Measurements from ENCODE around the gene CD200.
"Not testable (repeated sequence)": the region's sequence is repeated elsewhere in the genome, so short reads cannot be mapped to it uniquely, and the experiment has no call there.

CD200 gene

DNA sequence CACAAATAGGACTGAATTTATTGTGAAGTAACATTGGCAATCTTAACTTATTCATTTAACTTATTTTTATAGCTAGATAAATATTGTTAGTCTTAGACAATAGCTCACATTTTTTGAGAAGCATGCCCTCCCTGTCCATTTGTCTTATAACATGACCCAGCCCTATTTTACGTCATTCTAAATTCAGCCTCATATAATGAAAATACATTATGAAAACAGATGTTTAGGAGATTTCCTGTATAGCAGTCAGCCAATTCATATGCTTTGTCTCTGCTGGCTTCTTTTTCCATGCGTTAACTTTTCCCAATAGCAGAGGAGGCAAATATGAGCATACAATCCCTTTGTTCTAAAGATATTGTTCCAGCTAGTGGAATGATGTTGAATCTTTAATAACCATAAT is 29.3 kb downstream of the CD200 start:
- Mint-ChIP-seq H3K9me3 (no peaks in the 10 kb centered on the region), H3K36me3 (ENCODE audit: low read depth) (peaks cover 73% of the 10 kb centered on the region), H3K27ac (no peak overlapping the region), H3K27me3 (no peaks in the 10 kb centered on the region), H3K4me3 (no peak overlapping the region), H3K4me1 (ENCODE audit: low read depth) (peaks cover 53% of the 10 kb centered on the region)
- DNase-seq, result no peak

- Mint-ChIP-seq H3K27me3 (no peaks in the 10 kb centered on the region), H3K4me1 (ENCODE audit: low read depth) (peaks cover 34% of the 10 kb centered on the region)
Observed at GRCh38 chr3:112364291-112364690, 31.3 kb downstream of the CD200 start.

GRCh38 chr3:112365035-112365434 is 32.1 kb downstream of the CD200 start:
- H3K27me3 Mint-ChIP-seq, result no peaks in the 10 kb centered on the region
- H3K27ac Mint-ChIP-seq, result peak overlapping the region; percentile 45
- no peak overlapping the region for H3K4me3 Mint-ChIP-seq
- peaks cover 63% of the 10 kb centered on the region for H3K36me3 Mint-ChIP-seq (ENCODE audit: low read depth)
- peaks cover 34% of the 10 kb centered on the region for H3K4me1 Mint-ChIP-seq (ENCODE audit: low read depth)
- no peaks in the 10 kb centered on the region for H3K9me3 Mint-ChIP-seq
- no peak for DNase-seq

More at GRCh38 chr3:112364291-112364690, 31.3 kb downstream of the CD200 start:
- DNase-seq, result no peak
- Mint-ChIP-seq H3K4me3 (no peak overlapping the region), H3K9me3 (no peaks in the 10 kb centered on the region), H3K36me3 (ENCODE audit: low read depth) (peaks cover 67% of the 10 kb centered on the region), H3K27ac (peak overlapping the region; percentile 45)

DNA sequence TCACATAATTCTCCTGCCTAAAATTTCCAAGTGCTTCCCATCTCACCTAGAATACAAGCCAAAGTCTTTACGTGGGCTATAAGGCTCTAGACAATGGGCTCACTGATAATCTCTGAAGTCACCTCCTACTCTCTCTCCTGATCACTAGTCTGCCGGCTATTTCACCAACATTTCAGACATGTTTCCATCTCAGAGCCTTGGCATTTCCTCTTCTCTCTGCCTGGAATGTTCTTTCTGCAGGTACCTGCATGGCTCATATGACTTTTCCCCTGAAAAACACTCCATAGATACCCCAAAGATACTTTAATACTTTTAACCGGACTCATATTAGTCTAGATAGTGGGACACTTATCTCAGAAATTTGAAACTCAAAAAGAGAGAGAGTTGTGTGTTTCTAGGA is 32.7 kb downstream of the CD200 start:
- Mint-ChIP-seq H3K4me1 (ENCODE audit: low read depth) (peaks cover 34% of the 10 kb centered on the region), H3K9me3 (no peaks in the 10 kb centered on the region), H3K36me3 (ENCODE audit: low read depth) (peaks cover 60% of the 10 kb centered on the region), H3K27me3 (no peaks in the 10 kb centered on the region), H3K27ac (peak overlapping the region; percentile 45), H3K4me3 (no peak overlapping the region)
- no peak for DNase-seq

DNA sequence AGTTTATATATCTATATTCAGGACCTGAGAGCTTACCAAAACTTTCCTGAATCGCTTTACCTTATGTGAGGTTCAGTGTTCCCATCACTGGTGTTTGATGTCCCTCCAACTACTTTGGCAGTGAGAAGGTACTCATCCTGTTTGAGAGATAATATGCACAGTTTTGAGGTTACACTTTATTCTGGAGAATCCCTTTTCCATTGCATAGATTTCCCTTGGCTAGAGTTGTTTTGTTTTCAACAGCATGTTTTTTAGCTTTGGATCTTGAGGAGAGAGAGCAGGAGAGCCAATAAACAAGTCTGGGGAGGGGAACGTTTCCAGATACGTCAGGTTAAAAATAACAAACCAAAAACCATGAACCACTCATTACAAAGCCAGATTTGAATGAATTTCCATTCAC is 33.6 kb downstream of the CD200 start:
- Mint-ChIP-seq H3K36me3 (ENCODE audit: low read depth) (peaks cover 51% of the 10 kb centered on the region), H3K27ac (peak overlapping the region; percentile 65)

DNA sequence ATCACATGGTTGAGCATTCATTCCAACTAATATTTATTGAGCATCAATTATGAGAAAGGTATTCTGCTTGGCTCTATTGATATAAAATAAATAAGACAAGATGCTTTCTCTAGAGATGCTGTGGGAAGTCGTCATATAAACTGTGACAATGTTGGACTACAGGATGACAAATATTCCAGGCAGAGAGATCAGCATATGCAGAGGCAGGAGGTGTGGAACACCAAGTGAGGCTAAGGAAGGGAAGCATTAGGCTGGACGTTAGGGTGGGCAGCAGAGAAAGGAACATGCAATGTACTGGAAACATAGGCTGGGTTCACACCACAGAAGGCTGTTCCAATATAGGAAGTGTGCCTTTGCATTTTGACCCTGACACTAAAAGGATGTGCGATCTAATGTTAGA is 38.6 kb downstream of the CD200 start:
- H3K27me3 Mint-ChIP-seq, result no peaks in the 10 kb centered on the region
- H3K4me1 Mint-ChIP-seq (ENCODE audit: low read depth), result peaks cover 27% of the 10 kb centered on the region
- peaks cover 3% of the 10 kb centered on the region for H3K9me3 Mint-ChIP-seq
- H3K27ac Mint-ChIP-seq, result no peak overlapping the region
- peaks cover 20% of the 10 kb centered on the region for H3K36me3 Mint-ChIP-seq (ENCODE audit: low read depth)
- no peak for DNase-seq
- no peak overlapping the region for H3K4me3 Mint-ChIP-seq

More for the DNA sequence above, 33.6 kb downstream of the CD200 start:
- peaks cover 34% of the 10 kb centered on the region for H3K4me1 Mint-ChIP-seq (ENCODE audit: low read depth)
- DNase-seq, result no peak
- H3K9me3 Mint-ChIP-seq, result no peaks in the 10 kb centered on the region
- H3K4me3 Mint-ChIP-seq, result no peak overlapping the region
- no peaks in the 10 kb centered on the region for H3K27me3 Mint-ChIP-seq

DNA sequence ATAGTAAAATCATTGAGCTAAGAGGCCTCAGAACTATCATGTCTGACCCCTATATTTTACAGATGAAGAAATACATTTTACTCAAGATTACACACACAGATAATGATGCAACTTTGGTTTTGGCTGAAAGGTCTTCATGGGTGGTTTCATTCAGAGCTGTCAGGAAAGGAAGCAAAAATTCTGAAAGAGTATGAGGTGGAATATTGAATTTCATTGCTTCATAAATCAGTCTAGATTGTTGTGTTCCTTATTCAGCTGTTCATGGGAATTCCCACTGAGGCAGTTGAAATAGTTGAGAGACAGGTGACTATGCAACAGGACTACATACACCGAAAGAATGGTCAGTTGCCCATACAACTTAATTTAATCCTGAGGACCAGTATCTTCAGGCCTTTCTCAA is 39.4 kb downstream of the CD200 start:
- no peak overlapping the region for H3K27ac Mint-ChIP-seq
- H3K4me3 Mint-ChIP-seq, result no peak overlapping the region
- DNase-seq, result no peak
- peaks cover 13% of the 10 kb centered on the region for H3K36me3 Mint-ChIP-seq (ENCODE audit: low read depth)
- peaks cover 32% of the 10 kb centered on the region for H3K4me1 Mint-ChIP-seq (ENCODE audit: low read depth)
- H3K27me3 Mint-ChIP-seq, result no peaks in the 10 kb centered on the region
- H3K9me3 Mint-ChIP-seq, result peaks cover 3% of the 10 kb centered on the region

DNA sequence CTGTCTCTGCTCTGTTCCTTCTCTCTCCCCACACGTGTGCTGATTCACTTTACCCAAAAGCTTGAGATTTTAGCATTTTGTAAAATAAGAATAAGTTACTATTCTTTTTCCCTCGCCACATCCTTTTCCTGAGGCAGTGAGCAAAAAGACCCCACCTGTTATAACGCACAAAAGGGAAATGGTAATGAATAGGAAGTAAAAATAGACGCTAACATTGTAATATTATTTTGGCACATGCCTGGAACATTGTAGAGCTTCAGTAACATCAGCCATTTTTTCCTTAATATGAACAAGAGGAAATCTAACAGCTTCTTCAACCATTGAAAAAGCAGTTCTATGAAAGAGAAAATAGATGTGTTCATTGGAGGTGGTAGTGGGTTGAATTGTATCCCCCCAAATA is 40.5 kb downstream of the CD200 start:
- H3K4me3 Mint-ChIP-seq, result no peak overlapping the region
- H3K27me3 Mint-ChIP-seq, result no peaks in the 10 kb centered on the region
- H3K27ac Mint-ChIP-seq, result no peak overlapping the region
- peaks cover 4% of the 10 kb centered on the region for H3K36me3 Mint-ChIP-seq (ENCODE audit: low read depth)
- H3K4me1 Mint-ChIP-seq (ENCODE audit: low read depth), result peaks cover 39% of the 10 kb centered on the region
- peaks cover 3% of the 10 kb centered on the region for H3K9me3 Mint-ChIP-seq
- no peak for DNase-seq

DNA sequence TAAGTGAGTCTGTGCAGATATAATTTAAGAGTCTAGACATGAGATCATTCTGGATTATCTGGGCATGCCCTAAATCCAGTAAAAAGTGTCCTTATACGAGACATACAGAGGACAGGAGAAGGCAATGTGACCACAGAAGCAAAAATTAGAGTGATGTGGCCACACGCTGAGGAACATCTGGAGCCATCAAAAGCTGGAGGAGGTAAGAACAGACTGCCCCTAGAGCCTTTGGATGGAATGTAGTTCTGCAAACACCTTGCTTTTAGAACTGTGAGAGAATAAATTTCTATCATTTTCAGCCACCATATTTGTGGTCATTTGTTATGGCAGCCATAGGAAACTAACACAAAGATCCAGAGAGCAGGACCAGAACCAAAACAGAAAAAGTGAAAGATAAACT is 41.0 kb downstream of the CD200 start:
- H3K4me3 Mint-ChIP-seq, result no peak overlapping the region
- H3K4me1 Mint-ChIP-seq (ENCODE audit: low read depth), result peaks cover 40% of the 10 kb centered on the region

GRCh38 chr3:112374333-112374734 is 41.4 kb downstream of the CD200 start:
- H3K9me3 Mint-ChIP-seq, result peaks cover 3% of the 10 kb centered on the region
- no peak overlapping the region for H3K4me3 Mint-ChIP-seq
- no peak overlapping the region for H3K27ac Mint-ChIP-seq
- H3K27me3 Mint-ChIP-seq, result no peaks in the 10 kb centered on the region
- peaks cover 43% of the 10 kb centered on the region for H3K4me1 Mint-ChIP-seq (ENCODE audit: low read depth)
- DNase-seq, result no peak
- peaks cover 3% of the 10 kb centered on the region for H3K36me3 Mint-ChIP-seq (ENCODE audit: low read depth)

More for the DNA sequence above, 41.0 kb downstream of the CD200 start:
- H3K9me3 Mint-ChIP-seq, result peaks cover 3% of the 10 kb centered on the region
- no peak for DNase-seq
- no peak overlapping the region for H3K27ac Mint-ChIP-seq
- no peaks in the 10 kb centered on the region for H3K27me3 Mint-ChIP-seq
- H3K36me3 Mint-ChIP-seq (ENCODE audit: low read depth), result peaks cover 3% of the 10 kb centered on the region

DNA sequence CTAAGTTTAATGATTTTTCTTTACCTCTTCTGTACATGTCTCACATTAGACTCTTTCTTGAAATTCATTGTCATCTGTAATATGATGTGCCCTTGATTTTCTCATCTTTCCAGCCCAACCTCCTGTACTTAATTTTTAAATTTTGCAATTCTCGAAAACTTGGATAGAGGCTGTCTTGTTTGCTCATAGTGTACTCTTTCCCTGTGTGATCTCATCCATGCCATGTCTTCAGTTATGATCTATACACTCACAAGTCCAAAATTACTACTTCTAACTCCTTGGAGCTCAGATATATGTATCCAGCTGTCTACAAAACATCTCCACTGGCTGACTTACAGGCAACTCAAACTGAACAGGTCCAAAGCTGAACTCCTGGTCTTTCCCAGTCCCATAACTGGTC is 42.2 kb downstream of the CD200 start:
- H3K4me1 Mint-ChIP-seq (ENCODE audit: low read depth), result peaks cover 44% of the 10 kb centered on the region
- H3K27ac Mint-ChIP-seq, result no peak overlapping the region
- H3K27me3 Mint-ChIP-seq, result no peaks in the 10 kb centered on the region
- H3K4me3 Mint-ChIP-seq, result no peak overlapping the region
- H3K36me3 Mint-ChIP-seq (ENCODE audit: low read depth), result peaks cover 3% of the 10 kb centered on the region
- peaks cover 3% of the 10 kb centered on the region for H3K9me3 Mint-ChIP-seq
- DNase-seq, result no peak

GRCh38 chr3:112376241-112376911 is 43.4 kb downstream of the CD200 start:
- H3K9me3 Mint-ChIP-seq, result peaks cover 3% of the 10 kb centered on the region
- H3K27me3 Mint-ChIP-seq, result no peaks in the 10 kb centered on the region
- H3K27ac Mint-ChIP-seq, result no peak overlapping the region
- peaks cover 44% of the 10 kb centered on the region for H3K4me1 Mint-ChIP-seq (ENCODE audit: low read depth)
- DNase-seq, result no peak
- peaks cover 3% of the 10 kb centered on the region for H3K36me3 Mint-ChIP-seq (ENCODE audit: low read depth)
- H3K4me3 Mint-ChIP-seq, result no peak overlapping the region

DNA sequence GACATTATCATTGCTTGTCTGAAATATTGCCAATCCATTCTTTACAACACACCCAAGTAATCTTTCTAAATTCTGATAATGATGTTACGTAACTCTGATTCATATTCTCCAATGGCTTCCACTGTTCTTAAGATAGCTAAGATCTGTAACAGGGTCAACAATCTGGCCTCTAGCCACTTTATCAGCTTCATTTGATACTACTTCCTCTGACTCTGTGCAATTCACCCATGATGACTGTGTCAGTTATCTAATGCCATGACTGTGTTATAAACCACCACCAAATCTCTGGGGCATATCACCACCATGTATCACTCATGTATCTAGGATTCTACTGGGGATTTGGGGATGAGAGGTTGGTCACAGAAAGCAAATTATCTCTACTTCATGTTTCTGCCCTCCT is 44.0 kb downstream of the CD200 start:
- Mint-ChIP-seq H3K4me3 (no peak overlapping the region), H3K27me3 (no peaks in the 10 kb centered on the region), H3K9me3 (peaks cover 3% of the 10 kb centered on the region), H3K4me1 (ENCODE audit: low read depth) (peaks cover 45% of the 10 kb centered on the region), H3K27ac (no peak overlapping the region), H3K36me3 (ENCODE audit: low read depth) (peaks cover 3% of the 10 kb centered on the region)
- no peak for DNase-seq

- Mint-ChIP-seq H3K27me3 (no peaks in the 10 kb centered on the region), H3K36me3 (ENCODE audit: low read depth) (peaks cover 3% of the 10 kb centered on the region), H3K4me3 (no peak overlapping the region), H3K4me1 (ENCODE audit: low read depth) (peaks cover 45% of the 10 kb centered on the region), H3K27ac (no peak overlapping the region), H3K9me3 (peaks cover 3% of the 10 kb centered on the region)
- no peak for DNase-seq
Observed at GRCh38 chr3:112377568-112378071, 44.7 kb downstream of the CD200 start.

DNA sequence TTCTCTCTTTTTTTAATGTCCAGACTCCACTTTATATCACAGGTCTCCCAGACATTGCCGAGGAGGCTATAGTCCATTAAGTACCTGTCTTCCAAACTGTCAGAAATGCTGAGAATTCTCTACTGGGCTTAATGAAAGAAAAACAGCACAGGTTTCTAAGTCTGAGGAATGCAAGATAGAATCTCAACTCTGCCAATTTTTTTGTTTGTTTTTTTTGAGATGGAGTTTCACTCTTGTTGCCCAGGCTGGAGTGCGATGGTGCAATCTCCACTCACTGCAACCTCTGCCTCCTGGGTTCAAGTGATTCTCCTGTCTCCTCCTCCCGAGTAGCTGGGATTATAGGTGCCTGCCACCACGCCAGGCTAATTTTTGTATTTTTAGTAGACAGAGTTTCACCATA is 45.4 kb downstream of the CD200 start:
- not testable (repeated sequence) for H3K36me3 Mint-ChIP-seq (ENCODE audit: low read depth); H3K4me3 Mint-ChIP-seq; DNase-seq; H3K27ac Mint-ChIP-seq; H3K27me3 Mint-ChIP-seq; H3K9me3 Mint-ChIP-seq
- H3K4me1 Mint-ChIP-seq (ENCODE audit: low read depth), result peaks cover 50% of the 10 kb centered on the region
